Measurements from ENCODE around the gene DTD1.

DNA sequence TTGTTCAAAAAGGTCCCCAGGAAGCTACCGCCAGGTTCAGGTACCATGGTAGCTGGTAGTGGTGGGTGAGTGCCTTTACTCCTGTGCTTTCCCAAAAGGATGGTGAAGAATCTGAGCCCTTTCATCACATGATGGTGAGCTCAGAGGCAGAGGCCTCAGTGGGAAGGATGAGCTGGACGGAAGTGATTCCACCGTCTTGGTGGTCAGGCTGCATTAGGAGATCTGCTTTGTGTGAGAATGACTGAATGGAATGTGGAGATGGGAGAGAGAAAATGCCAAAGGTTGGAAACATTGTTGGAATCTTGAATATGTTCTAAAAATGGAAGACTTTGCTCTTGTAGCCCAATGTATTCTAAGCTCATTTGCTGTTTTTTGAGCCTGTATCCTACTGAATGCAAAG is 117.6 kb downstream of the DTD1 start:
- TF ChIP-seq CTCF (IDR thresholded peaks at IDR 0.05) (no peak), POLR2AphosphoS5 (IDR thresholded peaks at IDR 0.05) (no peak), POLR2A (IDR thresholded peaks at IDR 0.05) (no peak)
